Dermis microvascular lymphatic vessel endothelial cell (primary cell): ENCODE data around the gene MNX1. TPM values are rescaled to one million over a fixed set of nuclear protein-coding genes. Genes with fewer than 3 reads are reported as not detected.

Source experiments
- DNase-seq, 2 donors: peaks; one replicate each; pipeline versions ENCODE4 v3.0.0 to v3.0.0-alpha.2; 2010; ENCODE audit warnings: low read depth in 2 of 2
- total RNA-seq: library from RNA; depleted of rRNA; stranded (reverse); fragments of >200 nt; gene quantifications from 2 replicates; pipeline ENCODE4 v1.2.1, GENCODE V29; 2014

Gene MNX1
- total RNA-seq, 1 donor from 2014 or later = under 0.01 TPM

DNA sequence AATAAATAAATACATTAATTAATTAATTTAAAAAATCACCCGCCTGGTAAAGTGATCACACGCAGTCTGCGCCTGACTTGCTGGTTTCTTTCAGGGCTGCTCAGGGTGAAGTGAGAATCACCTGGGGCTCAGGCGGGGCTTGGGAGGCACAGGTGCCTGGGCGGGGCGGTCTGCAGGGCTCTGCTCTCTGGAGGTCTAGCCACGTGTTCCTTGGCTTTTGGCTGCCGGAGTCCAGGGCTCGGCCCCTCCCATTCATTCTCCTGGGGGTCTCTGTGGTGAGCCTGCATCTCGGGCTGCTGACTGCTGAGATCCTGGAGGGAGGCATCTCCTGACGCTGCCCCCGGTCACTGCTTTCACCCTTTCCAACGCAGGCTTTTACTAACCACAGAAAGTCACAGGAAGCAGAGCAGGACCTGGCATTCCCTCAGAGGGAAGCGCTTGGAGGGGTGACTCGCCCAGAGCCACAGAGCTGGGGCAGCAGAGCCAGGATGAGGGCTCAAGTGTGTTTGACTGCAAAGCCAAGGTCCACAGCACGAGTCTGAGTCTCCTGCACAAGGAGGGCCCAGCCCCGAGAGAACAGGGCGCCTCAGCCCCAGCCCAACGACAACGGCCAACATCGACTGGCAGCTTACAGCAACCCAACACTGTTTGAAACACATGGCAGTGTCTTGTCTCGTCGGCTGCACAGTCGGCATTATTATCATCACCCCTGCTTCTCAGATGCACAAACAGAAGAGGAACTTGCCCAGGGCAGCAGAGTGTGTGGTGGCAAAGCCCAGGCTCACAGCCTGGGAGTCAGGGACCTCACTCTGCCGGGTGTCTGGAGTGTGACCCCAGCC lies 22.4 kb upstream of the MNX1 start:
- no peak for DNase-seq

DNA sequence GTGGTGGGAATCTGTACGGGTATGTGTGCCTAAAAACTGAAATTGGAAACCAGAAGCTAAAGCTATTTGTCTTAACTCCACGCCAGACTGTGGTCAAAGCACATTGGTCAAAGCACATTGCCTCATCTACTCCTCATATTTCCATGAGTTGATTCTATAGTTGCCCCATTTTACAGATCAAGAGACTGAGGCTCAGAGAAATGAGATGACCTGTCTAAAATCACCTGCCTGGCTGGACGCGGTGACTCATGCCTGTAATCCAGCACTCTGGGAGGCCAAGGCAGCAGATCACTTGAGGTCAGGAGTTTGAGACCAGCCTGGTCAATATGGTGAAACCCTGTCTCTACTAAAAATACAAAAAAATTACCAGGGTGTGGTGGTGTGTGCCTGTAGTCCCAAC lies 21.7 kb upstream of the MNX1 start:
- DNase-seq = no peak

DNA sequence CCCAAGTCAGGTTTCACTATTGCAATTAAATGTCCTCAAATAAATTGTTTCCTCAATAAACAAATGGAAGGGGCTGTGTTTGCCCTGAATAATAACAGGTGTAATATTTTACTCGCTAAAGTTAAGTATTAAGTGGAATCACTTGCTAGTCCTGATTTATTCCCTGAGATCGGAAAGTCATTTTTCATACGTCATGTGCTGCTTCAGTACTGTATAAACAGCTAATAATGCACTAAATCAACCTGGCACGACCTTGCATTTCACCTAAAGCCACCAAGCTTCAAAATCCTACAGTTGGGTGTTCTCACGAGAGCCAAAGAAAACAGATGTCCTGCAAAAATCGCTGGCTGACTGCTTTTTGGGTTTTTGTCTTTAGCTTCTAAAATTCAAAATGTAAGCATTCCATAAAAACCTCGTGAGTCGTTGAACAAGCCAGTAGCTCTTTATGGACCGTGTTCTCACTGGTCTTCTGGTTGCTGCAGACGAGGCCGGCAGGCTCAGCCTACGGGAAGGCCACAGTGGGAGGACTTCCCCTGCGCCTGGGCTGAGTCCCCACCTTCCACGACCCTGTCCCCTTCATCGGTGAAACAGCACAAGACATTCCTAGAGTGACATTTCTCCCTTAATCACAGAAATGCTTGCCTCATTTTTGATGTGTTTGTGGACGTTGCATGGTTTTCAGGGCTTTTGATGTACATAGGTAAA lies 17.9 kb upstream of the MNX1 start:
- DNase-seq = no peak

DNA sequence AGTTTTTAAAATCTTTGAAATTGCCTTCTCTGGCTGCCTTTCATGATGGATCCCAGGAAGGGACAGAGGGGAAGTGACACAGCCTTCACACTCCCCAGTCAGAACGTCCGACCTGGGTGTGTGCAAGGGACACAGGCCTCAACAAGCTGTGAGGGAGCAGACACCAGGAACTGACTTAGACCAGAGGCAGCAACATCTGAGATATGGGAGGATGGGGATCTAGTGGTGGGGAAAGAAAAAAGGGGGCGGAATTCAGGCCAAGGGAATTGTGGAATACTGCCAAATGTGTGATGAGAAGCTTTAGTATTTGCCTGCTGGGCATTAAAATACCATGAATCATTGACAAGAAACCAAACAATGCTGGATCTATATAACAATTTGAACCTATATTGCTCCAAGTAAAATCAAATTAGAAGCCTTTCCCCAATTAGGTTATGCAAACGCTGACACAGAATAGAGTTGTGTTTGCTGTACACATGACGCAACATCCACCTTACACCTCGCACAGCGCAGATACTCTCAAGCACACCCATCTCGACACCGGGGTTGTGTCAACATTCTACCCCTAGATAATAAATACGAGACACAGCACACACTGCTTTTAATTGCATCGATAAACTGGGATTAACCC lies 17.2 kb upstream of the MNX1 start:
- DNase-seq = no peak

DNA sequence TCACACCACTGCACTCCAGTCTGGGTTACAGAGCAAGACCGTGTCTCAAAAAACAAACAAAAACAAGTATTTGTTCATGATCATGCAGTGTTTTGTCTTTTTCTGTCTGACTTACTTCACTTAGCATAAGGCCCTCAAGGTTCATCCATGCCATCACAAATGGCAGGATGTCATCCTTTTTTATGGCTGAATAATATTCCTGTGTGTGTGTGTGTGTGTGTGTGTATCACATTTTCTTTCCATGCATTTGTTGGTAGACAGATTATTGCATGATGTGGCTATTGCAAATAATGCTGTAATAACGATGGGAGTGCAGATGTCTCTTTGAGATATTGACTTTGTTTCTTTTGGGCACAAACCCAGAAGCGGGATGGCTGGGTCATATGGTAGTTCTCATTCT lies 14.3 kb upstream of the MNX1 start:
- DNase-seq = no peak

DNA sequence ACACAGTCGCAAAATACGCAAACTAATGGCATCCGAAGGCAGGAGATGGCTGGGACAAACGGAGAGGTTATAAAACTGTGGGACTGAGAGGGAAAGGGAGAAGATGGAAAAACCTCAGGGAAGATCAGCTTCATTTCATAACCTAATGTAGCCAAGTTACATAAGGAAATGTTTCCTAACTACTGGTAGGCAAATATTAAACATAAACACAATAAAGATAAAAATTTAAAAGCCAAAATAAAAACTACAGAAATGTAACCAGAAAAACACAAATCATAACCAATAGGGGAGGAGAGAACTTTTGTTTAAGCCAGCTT lies 13.1 kb upstream of the MNX1 start:
- no peak for DNase-seq

DNA sequence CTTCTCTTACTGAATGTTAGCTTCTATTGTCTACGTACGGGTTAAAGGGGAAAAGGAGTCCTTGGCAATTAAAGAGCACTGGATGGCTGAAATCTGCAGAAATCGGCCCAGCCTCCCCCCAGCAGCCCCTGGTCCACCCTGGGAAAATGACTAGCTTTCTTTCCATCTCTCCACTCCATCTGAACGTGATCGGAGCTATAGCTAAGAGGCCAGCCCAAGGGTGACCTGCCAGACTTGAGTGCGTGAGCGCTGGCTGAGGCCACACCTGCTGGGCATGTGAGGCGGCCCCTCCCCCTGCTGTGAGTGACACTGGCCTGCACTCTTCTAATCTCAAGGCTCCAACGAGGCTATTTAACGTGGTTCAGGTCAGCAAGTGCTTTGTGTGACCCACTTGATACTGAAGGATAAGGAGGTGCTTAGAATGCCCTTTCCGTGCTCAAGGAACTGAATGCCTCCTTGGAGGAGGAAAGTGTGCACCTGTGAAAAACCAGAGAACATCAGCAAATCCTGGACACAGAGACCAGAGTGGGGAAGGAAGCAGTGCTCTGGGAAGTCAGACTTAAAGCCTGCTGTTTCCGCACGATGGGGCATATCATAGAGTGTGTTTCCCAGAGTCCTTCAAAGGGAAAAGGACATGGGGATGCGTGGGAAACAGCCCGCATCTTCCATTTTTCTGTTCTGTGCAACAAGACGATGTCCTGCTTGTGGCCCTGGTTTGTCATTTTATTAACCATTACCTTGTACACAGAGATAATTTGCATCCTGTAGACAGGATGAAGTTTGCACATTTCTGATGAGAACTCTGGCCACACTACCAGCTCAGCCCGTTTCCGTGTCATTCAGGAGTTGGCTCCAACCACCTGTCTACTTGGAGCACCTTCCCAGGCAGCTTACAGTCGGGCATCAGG lies 12.5 kb upstream of the MNX1 start:
- no peak for DNase-seq

DNA sequence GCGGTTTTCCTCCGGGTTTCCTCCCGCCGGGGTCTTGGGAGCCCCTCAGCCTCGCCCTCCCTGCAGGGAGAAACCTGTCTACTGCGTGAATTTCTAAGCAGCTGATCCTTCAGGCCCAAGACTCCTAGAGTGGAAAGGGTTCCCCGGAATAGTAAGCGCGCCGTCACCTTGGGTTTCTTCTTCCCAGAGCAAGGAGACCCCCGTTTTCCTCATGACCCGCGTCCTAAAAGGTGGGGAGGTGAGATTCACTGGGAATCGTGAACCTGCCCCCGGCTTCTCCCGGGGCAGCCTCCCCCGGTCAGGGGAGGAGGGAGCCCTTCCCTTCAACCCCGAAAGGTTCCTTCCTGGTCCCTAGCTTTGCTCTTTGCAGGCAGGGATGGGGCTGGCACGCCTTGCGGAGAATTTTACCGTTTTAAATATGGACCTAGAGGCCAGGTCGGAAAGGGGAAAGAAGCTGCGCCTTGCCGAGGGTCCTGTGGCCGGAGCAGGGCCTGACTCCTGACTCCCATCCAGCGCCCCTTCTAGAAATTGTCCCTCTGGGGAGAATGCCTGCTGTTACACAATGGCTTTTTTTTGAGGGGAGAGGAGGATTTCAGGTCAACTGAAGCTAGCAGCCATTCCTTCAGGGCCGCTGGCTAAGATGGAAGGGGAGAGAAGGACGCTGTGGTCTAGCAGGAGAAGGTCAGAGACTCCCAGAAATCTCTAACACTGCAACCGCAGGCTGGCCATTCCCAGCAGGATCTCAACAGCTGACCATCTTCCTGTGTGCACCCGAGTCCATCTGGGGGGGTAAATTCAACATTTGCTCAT lies 11.6 kb upstream of the MNX1 start:
- DNase-seq = no peak

DNA sequence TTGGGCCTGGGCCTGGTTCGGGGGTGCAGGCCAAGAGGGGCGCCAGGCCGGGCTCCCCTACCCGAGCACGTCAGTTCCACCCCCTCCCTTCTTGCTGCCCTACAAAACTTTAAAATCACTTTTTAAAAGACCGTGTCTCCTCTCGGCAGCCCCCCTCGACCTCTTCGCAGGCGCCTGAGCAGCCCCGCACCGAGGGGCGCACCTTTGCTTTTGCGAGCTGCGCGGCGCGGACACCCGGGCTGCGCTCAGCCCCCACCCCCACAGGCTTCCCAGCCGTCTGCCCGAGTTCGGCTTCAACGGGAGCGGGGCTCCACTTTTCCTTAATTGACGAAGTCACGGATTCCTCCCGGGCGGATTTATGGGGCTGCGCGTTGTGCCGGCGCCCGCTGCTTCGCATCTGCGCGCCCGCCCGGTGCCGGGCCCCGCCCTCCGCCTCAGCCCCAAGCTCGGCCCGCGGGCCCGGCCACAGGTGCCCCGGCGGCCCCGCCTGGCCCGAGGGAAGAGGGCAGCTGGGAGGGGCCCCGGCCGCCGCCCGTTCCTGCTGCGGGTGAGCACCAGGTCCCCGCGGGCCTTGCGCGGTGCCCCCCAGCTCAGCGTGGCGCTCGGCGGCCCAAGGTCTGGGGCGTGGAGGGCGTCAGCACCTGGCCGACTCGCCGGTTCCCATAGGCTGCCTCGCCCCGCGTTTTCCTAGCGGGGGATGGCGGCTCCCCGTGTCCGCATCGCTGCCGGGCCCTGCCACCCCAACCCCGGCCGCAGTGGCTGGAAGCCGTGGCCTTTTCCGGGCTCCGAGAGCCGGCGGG lies 10.8 kb upstream of the MNX1 start:
- no peak for DNase-seq

DNA sequence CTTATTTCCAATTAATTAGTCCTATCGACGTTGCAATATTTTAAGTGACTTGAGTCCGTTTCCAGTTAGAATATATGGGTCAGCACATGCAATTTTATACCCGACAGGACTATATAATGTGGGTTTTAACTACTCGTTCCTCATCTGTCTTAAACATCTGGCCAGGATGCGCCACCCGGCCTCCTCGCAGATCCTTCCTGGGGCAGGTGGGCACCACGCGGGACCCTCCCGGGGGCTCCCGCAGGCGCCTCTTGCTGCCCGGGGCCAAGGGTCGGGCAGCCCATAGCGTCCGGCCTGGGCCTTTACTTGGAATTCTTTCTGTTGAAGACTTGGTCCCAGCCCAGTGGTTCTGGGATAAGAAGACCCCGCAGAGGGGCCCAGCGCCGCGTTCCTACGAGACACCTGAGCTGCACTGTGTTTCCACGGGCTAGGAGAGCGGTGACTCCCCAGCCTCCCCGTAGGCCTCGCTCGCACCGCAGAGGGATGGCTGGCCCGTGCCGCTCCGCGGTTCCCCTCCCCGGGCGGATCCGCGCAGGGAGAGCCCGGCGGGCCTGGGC lies 10.1 kb upstream of the MNX1 start:
- no peak for DNase-seq

DNA sequence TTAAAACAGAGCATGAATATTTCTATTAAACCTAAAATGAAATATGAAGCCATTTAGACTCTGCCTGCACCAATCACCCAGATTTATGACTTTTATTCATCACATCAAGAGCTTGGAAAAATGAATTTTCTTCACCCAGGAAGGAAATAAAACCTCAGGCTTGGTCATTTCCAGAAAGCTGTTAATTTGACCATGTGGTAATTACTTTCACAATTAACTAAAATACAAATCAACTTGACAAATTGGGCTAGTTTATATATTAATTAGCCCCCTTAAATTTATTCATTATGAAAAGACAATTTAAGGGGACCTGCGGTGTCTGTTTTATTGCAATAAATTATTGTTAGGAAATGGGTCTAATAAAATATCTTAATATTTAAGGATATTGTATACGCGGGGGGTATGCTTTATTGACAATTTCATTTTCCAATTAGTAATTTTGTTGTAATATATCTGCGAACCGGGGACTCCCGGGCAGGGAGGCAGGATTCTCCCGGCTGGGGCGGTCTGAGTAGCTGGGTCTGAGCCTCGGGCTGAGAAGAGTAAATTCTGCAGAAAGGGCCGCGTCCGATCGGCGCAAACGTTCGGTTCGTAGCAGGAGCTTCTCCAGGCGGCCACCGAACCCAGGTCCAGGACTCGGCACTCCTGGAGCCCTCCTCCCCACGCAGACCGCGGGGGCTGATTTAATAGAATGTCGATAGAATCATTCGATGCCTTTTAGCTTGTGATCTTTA lies 9.4 kb upstream of the MNX1 start:
- DNase-seq = no peak

DNA sequence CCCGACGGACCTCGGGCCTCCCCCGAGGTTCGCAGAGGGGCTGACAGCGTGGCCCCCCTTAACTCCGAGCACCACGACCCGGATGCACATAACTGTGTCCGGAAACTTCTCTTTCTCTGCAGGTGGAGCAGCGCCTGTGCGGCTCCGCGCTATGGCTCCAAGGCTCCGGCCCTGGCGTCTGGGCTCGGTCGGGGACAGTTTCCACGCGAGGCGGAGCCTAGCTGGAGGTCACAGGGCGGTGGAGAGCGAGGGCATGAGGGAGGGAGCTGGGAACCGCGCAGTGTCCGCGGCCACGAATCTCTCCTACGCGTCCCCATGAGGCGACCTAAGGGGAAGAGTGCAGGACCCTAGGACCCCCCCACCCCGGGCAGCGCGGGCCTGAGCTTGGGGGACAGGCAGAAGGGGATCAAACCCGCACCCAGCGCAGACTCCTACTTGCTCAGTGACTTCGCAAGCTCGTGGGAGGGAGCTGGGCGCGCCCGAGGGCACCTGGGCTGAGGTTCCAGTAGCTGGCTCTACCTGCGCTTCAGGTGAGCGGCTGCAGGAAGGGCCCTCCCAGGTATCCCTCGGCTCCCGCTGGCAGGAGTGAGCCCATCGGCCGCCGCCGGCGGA lies 8.6 kb upstream of the MNX1 start:
- no peak for DNase-seq

DNA sequence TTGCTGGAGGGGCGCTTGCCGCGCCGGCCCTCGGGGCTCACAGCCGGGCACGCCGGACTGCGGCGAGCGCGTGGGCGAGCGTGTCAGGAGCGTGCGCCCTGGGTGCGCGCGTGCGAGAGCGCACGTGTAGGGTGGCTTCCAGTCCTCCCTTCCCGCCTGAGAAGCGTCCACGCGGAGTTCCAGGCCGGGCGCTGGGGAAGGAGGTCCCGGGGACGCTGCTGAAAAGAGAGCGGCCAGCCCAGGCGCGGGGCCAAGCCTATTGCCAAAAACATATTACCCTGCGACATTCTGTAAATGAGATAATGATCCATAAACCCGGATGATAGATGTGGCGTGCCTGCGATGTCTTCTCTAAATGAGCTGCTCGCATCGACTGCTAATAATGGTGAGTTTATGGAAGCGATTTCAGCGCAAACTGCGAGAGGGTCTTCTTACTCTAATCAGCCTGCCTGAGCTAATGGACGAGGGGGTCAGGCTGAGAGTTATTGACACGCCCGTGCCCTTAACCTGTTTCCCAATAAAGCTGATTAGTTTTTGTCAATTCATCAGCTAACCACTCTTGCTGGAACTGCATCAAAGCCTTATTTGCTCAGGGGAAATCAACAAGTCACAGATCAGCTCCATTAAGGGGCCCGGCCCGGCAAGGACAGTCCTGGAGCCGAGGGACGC lies 8.0 kb upstream of the MNX1 start:
- no peak for DNase-seq

DNA sequence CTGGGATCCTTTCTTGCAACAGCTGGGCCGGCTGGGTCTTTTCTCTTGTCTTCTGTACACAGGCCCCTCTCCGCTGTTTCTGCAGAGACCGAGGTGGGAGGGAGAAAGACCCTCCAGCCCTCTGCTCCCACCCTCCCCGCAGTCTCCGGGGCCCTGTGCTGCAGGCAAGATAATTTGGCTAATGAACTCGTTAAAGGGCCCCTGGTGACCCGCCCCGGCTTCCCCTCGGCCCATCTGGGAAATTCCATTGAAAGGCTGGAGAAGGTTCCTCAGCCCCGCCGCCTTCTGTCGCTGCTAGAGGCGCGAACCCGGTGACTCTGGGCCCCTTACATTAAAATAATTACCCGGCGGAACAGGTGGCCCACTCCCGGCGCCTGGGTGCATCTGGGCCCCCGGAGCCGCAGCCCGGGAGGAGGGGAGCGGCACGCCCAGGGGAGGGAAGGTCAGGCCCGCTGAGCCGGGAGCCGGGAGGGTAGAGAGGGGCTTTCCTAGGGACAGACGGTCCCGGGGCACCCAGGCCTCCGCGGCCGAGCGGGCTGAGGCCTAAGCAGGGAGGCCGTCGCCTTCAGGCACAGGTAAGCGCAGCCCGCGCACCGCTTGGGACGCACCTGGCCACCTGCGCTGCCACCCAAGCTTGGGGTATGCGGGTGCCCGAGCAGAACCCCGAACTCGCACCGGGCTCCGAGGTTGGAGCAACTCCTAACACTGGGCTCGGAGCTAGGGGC lies 7.3 kb upstream of the MNX1 start:
- DNase-seq = no peak

DNA sequence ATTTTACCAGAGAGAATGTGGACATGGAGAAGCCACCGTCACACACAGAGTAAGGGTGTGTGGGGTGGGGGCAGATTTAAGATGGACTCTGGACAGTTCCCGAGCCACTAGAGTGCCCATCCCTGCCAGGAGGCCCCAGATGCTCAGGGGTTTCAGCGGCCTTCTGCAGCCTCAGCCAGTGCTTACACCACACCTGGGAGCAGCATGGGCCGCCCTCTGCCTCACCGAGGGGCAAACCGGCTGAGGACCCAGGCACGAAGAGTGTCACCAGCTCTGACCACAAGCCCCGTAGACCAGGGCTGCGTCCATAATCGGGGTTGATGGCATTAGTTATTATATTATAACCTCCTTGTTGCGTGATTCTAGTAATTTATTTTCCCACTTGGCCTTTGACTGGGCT lies 6.7 kb upstream of the MNX1 start:
- DNase-seq = no peak

DNA sequence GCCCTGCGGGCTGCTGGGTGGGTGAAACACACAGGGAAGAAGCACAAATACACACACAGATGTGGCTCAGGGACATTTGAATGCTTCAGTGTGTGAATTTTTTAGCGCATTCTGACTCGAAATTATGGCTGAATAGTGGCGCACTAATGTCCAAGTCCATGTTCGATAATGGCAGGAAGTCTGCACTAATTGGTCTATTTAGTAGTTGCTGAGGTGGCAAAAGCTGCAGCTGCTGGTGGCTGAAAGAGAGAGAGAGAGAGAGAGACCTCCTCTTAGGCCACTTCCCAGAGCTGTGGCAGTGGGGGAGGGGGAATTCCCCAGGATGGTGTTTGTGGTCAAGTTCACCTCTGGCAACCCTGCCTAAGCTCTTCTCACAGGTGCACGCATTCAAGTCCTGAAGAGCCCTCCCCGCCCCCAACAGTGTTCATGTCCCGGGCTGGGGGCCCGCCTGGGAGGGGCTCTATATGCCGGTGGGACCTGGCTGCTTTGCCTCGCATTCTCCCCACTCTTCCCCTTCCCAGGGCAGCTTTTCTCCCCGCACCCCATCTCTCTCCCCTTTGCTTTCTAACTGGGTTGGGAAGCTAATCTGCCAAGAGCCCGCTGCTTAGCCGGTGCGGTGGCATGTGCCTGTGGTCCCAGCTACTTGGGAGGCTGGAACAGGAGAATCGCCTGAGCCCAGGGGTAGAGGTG lies 6.0 kb upstream of the MNX1 start:
- no peak for DNase-seq

DNA sequence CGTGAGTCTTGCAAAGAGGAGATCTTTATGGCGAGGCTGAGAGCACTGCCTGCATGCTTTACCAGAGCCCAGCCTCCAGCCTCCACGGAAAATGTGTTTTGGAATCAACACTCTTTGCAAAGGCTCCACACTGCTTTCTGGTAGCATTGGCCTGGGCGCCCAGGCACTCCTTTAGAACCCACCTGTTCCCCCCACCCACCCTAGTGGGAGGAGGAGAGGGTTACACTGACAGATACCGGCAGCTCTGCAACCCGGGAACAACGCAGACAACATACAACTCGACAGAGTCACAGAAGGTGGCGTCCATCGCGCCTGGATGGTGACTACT lies 5.5 kb upstream of the MNX1 start:
- no peak for DNase-seq
